HFF-Myc (cell line): ENCODE results near the gene OOSP4B.
"Not testable (repeated sequence)": the region's sequence is repeated elsewhere in the genome, so short reads cannot be mapped to it uniquely, and the experiment has no call there.

Experiments
- DNase-seq: peaks from one replicate; pipeline ENCODE4 v3.0.0-alpha.2; 2011; ENCODE audit warnings: low read depth; ENCODE audit errors: extremely low read depth
- H3K4me3 ChIP-seq: replicated peaks from 2 replicates; pipeline ENCODE4 v1.5.1; 2011; ENCODE audit warnings: low read depth, mild to moderate bottlenecking, control low read depth, low read length
- CTCF ChIP-seq: IDR thresholded peaks from 2 replicates; pipeline ENCODE4 v1.5.1; 2012; ENCODE audit warnings: mild to moderate bottlenecking, low read depth, low read length, control low read depth; ENCODE audit errors: missing control alignments

Gene OOSP4B

GRCh38 chr11:60018058-60018457 is 1.1 kb downstream of the OOSP4B start:
- TF ChIP-seq CTCF = no peak
- DNase-seq = no peak
- no peak overlapping the region for H3K4me3 ChIP-seq

GRCh38 chr11:60020376-60020775 is 3.4 kb downstream of the OOSP4B start:
- H3K4me3 ChIP-seq, DNase-seq: not testable (repeated sequence)

GRCh38 chr11:60029015-60029632 is 12.1 kb downstream of the OOSP4B start:
- no peak overlapping the region for H3K4me3 ChIP-seq
- TF ChIP-seq CTCF = no peak
- DNase-seq = no peak

GRCh38 chr11:60040109-60040508 is 23.1 kb downstream of the OOSP4B start, which contains the start of gene OOSP2:
TSS of gene OOSP2 (plus strand) at chr11:60040409. CDS start at chr11:60040460, 51 bp downstream.
- DNase-seq = no peak
- no peak within 1 kb of the TSS for H3K4me3 ChIP-seq
- no peak for TF ChIP-seq CTCF

GRCh38 chr11:60050422-60050821 is 33.4 kb downstream of the OOSP4B start:
- not testable (repeated sequence) for DNase-seq

GRCh38 chr11:60050839-60051238 is 33.9 kb downstream of the OOSP4B start:
- not testable (repeated sequence) for H3K4me3 ChIP-seq, DNase-seq

More at GRCh38 chr11:60050422-60050821, 33.4 kb downstream of the OOSP4B start:
- H3K4me3 ChIP-seq = not testable (repeated sequence)

GRCh38 chr11:60056349-60056969 is 39.5 kb downstream of the OOSP4B start, which contains the start of gene MS4A3:
TSS of gene MS4A3 (plus strand) at chr11:60056665. CDS start at chr11:60061161, 4,496 bp downstream.
- H3K4me3 ChIP-seq = no peak within 1 kb of the TSS
- TF ChIP-seq CTCF = no peak
- DNase-seq = no peak

- H3K4me3 ChIP-seq = no peak overlapping the region
- DNase-seq = no peak
- no peak for TF ChIP-seq CTCF
These were observed 42.1 kb downstream of the OOSP4B start for GRCh38 chr11:60059052-60059451.
